A673 (cell line): Measurements from ENCODE around the gene CD86. TPM values are rescaled to one million over a fixed set of nuclear protein-coding genes. Genes with fewer than 3 reads are reported as not detected.

Source experiments
- BruUV-seq: library from RNA; stranded (reverse); fragments of 400-500 nt; replicated peaks from 2 replicates; lab custom pipeline; 2021; lab: Mats Ljungman, UMichigan
- CTCF ChIA-PET: fragments of 300-600 bp; sonication (Branson Sonifier 250); formaldehyde crosslinking; loops from one replicate; lab custom pipeline; 2022; ENCODE audit warnings: antibody characterized with exemption; lab: Charles Lee
- POLR2A ChIA-PET: fragments of 300-600 bp; sonication (Branson Sonifier 250); formaldehyde crosslinking; loops from one replicate; lab custom pipeline; 2022; ENCODE audit warnings: antibody characterized with exemption; ENCODE audit not compliant: low non-redundant PET; lab: Charles Lee
- DNase-seq: peaks from one replicate; pipeline ENCODE4 v3.0.0-alpha.2; 2015; ENCODE audit warnings: low spot score
- H3K27ac ChIP-seq: fragments of 200-600 bp; sonication (generic); 2 replicates; pipeline ENCODE4 v1.5.1; 2016; ENCODE audit warnings: mixed run types, low read depth, mild to moderate bottlenecking, mixed read lengths, antibody characterized with exemption, low read length; ENCODE audit not compliant: poor library complexity, severe bottlenecking
- H3K27me3 ChIP-seq: fragments of 200-600 bp; sonication (generic); replicated peaks from 2 replicates; pipeline ENCODE4 v1.6.1; 2017; ENCODE audit warnings: mixed run types, low read depth, mild to moderate bottlenecking, mixed read lengths, antibody characterized with exemption, low read length; ENCODE audit not compliant: insufficient read depth, poor library complexity
- H3K36me3 ChIP-seq: fragments of 200-600 bp; sonication (generic); 2 replicates; pipeline ENCODE4 v1.6.1; 2016; ENCODE audit warnings: mixed run types, mild to moderate bottlenecking, mixed read lengths, antibody characterized with exemption, low read length; ENCODE audit not compliant: insufficient read depth, poor library complexity, severe bottlenecking
- H3K4me1 ChIP-seq: fragments of 200-600 bp; sonication (generic); 2 replicates; pipeline ENCODE4 v1.6.1; 2017; ENCODE audit warnings: mixed run types, mild to moderate bottlenecking, mixed read lengths, antibody characterized with exemption, low read length; ENCODE audit not compliant: insufficient read depth, poor library complexity, severe bottlenecking
- H3K4me3 ChIP-seq: fragments of 200-600 bp; sonication (generic); 2 replicates; pipeline ENCODE4 v1.5.1; 2016; ENCODE audit warnings: low read depth, mixed run types, mild to moderate bottlenecking, mixed read lengths, low read length; ENCODE audit not compliant: poor library complexity, severe bottlenecking
- H3K9me3 ChIP-seq: fragments of 200-600 bp; sonication (generic); 2 replicates; pipeline ENCODE4 v1.6.1; 2016; ENCODE audit warnings: mixed run types, low read depth, mild to moderate bottlenecking, mixed read lengths, antibody characterized with exemption, low read length; ENCODE audit not compliant: poor library complexity, severe bottlenecking
- CTCF ChIP-seq: fragments of 300-800, 200-600 bp; sonication (generic); conservative IDR thresholded peaks from 2 replicates; pipeline ENCODE4 v1.5.1; 2017; ENCODE audit warnings: low read depth, mild to moderate bottlenecking, antibody characterized with exemption, low read length, moderate library complexity, mixed read lengths
- EZH2 ChIP-seq: fragments of 200-600 bp; sonication (generic); IDR thresholded peaks from 2 replicates; pipeline ENCODE4 v1.6.1; 2017; ENCODE audit warnings: borderline replicate concordance, low read depth, mild to moderate bottlenecking, mixed read lengths, antibody characterized with exemption, low read length; ENCODE audit not compliant: poor library complexity, severe bottlenecking
- intact Hi-C: fragments of 100-400 bp; cut with micrococcal nuclease; formaldehyde crosslinking; loops from one replicate; pipeline ENCODE4 v1.10.0; 2022; ENCODE audit not compliant: unreplicated experiment
- total RNA-seq: library from RNA; stranded (reverse); gene quantifications from 2 replicates; pipeline ENCODE4 v1.2.3, GENCODE V29; 2021

Gene CD86
- total RNA-seq, 1 experiment from 2014 or later: not detected

DNA sequence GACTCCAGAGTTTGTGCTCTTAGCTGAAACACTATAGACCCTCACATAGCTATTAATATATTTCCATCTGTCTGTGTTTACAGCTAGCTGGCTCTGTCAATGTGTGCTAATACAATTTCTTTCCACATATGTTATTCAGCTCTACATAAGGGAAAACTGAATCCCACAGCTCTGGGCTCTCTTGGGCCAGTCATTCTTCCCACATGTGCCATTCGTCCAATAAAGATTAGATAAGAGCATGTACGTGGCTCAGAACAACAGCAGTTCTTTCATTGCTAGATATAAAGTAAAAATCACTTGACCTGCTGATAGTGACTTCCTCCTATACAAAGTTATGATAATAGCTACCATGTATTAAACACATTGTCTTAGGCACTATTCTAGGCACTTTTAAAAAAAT is 30.4 kb upstream of the CD86 start:
- no peaks in the 10 kb centered on the region for H3K4me1 ChIP-seq
- no peak for DNase-seq
- no peak overlapping the region for H3K27ac ChIP-seq
- ChIA-PET CTCF (no interaction called here), POLR2A (no interaction called here)
- H3K4me3 ChIP-seq: no peak overlapping the region
- no TSS peak for BruUV-seq
- no peaks in the 10 kb centered on the region for H3K9me3 ChIP-seq
- intact Hi-C loops: no loop called here
- H3K27me3 ChIP-seq: no peaks in the 10 kb centered on the region
- H3K36me3 ChIP-seq: no peaks in the 10 kb centered on the region
- TF ChIP-seq EZH2: no peak
- no peak for TF ChIP-seq CTCF

GRCh38 chr3:122025296-122025695 is 29.9 kb upstream of the CD86 start:
- Histone ChIP-seq H3K36me3 (no peaks in the 10 kb centered on the region), H3K27me3 (no peaks in the 10 kb centered on the region), H3K9me3 (no peaks in the 10 kb centered on the region), H3K27ac (no peak overlapping the region), H3K4me1 (no peaks in the 10 kb centered on the region), H3K4me3 (no peak overlapping the region)
- TF ChIP-seq CTCF: no peak
- TF ChIP-seq EZH2: no peak
- ChIA-PET CTCF (no interaction called here), POLR2A (no interaction called here)
- BruUV-seq: no TSS peak
- no peak for DNase-seq
- intact Hi-C loops: no loop called here

GRCh38 chr3:122030381-122031122 is 24.6 kb upstream of the CD86 start:
- no peak for TF ChIP-seq EZH2
- TF ChIP-seq CTCF: no peak

More at GRCh38 chr3:122030381-122031122, 24.6 kb upstream of the CD86 start:
- no peak overlapping the region for H3K27ac ChIP-seq
- no peaks in the 10 kb centered on the region for H3K9me3 ChIP-seq
- peak; percentile 33 for DNase-seq
- H3K4me1 ChIP-seq: peaks cover 4% of the 10 kb centered on the region
- H3K27me3 ChIP-seq: no peaks in the 10 kb centered on the region
- ChIA-PET CTCF (no interaction called here), POLR2A (no interaction called here)
- no TSS peak for BruUV-seq
- intact Hi-C loops: no loop called here
- no peaks in the 10 kb centered on the region for H3K36me3 ChIP-seq
- no peak overlapping the region for H3K4me3 ChIP-seq
